Hepatocyte (in vitro differentiated cells): ENCODE data around the gene FLRT1. TPM values are rescaled to one million over a fixed set of nuclear protein-coding genes. Genes with fewer than 3 reads are reported as not detected.
A peak's percentile ranks its signal among the peaks of the same experiment; 100 is the strongest.

Experiments used
- DNase-seq: peaks from one replicate; pipeline ENCODE4 v3.0.0-alpha.2; 2016; ENCODE audit warnings: low spot score
- H2AFZ ChIP-seq: fragments of 200-600 bp; sonication (generic); 2 replicates; pipeline ENCODE4 v1.6.0; 2016; ENCODE audit warnings: antibody characterized with exemption, mild to moderate bottlenecking
- H3K27ac ChIP-seq: fragments of 200-600 bp; sonication (generic); 2 replicates; pipeline ENCODE4 v1.5.1; 2016; ENCODE audit warnings: mild to moderate bottlenecking
- H3K27me3 ChIP-seq: fragments of 200-600 bp; sonication (generic); 2 replicates; pipeline ENCODE4 v1.6.1; 2016
- H3K36me3 ChIP-seq: fragments of 200-600 bp; sonication (generic); replicated peaks from 2 replicates; pipeline ENCODE4 v1.5.1; 2016; ENCODE audit warnings: low read depth; ENCODE audit not compliant: insufficient read depth
- H3K4me1 ChIP-seq: fragments of 200-600 bp; sonication (generic); 2 replicates; pipeline ENCODE4 v1.5.1; 2016; ENCODE audit warnings: mild to moderate bottlenecking, moderate library complexity; ENCODE audit not compliant: insufficient read depth
- H3K4me2 ChIP-seq: fragments of 200-600 bp; sonication (generic); 2 replicates; pipeline ENCODE4 v1.6.0; 2016
- H3K4me3 ChIP-seq: fragments of 200-600 bp; sonication (generic); 2 replicates; pipeline ENCODE4 v1.5.1; 2016; ENCODE audit warnings: mild to moderate bottlenecking
- H3K79me2 ChIP-seq: fragments of 200-600 bp; sonication (generic); 2 replicates; pipeline ENCODE4 v1.6.0; 2017; ENCODE audit warnings: mild to moderate bottlenecking
- H3K9me2 ChIP-seq: fragments of 200-600 bp; sonication (generic); replicated peaks from 2 replicates; pipeline ENCODE4 v1.6.0; 2017; ENCODE audit warnings: mild to moderate bottlenecking; ENCODE audit not compliant: insufficient read depth
- H3K9me3 ChIP-seq: fragments of 200-600 bp; sonication (generic); 2 replicates; pipeline ENCODE4 v1.5.1; 2016; ENCODE audit warnings: low read depth, mild to moderate bottlenecking
- H4K20me1 ChIP-seq: fragments of 200-600 bp; sonication (generic); 2 replicates; pipeline ENCODE4 v1.6.0; 2016; ENCODE audit warnings: mild to moderate bottlenecking; ENCODE audit not compliant: insufficient read depth, poor library complexity, severe bottlenecking
- CTCF ChIP-seq: fragments of 200-600 bp; sonication (generic); IDR thresholded peaks from 2 replicates; pipeline ENCODE4 v1.5.1; 2016; ENCODE audit warnings: antibody characterized with exemption, mild to moderate bottlenecking; ENCODE audit not compliant: poor library complexity
- EZH2 ChIP-seq: fragments of 200-600 bp; sonication (generic); IDR thresholded peaks from 2 replicates; pipeline ENCODE4 v1.6.1; 2016; ENCODE audit warnings: antibody characterized with exemption, mild to moderate bottlenecking, borderline replicate concordance
- EZH2phosphoT487 ChIP-seq: fragments of 200-600 bp; sonication (generic); IDR thresholded peaks from one replicate; pipeline ENCODE4 v1.6.1; 2018; ENCODE audit warnings: antibody characterized with exemption, mild to moderate bottlenecking, low read depth, moderate library complexity; ENCODE audit not compliant: unreplicated experiment, severe bottlenecking
- WGBS: methylation state at CpG from one replicate; pipeline ENCODE4 v1.1.6; 2016; ENCODE audit warnings: low lambda C conversion rate; ENCODE audit errors: missing lambda C conversion rate; 5-methylcytosine and 5-hydroxymethylcytosine counted together
- polyA plus RNA-seq: library from polyadenylated mRNA; unstranded; fragments of >200 nt; fragmentation: Nextera tagmentation; extraction: Ambion mirVana; gene quantifications from 2 replicates; pipeline ENCODE4 v1.2.1, GENCODE V29; 2016
- total RNA-seq: library from RNA; depleted of rRNA; stranded (reverse); fragments of >200 nt; gene quantifications from 2 replicates; pipeline ENCODE4 v1.2.3, GENCODE V29; 2014

Gene FLRT1
- total and polyA plus RNA-seq, 2 experiments from 2014 or later, result 0.34 to 0.43 TPM

- DNase-seq, result no peak
- no peak for TF ChIP-seq EZH2
- no peak for TF ChIP-seq CTCF
- no peak for TF ChIP-seq EZH2phosphoT487
- Histone ChIP-seq H3K27me3 (no peaks in the 10 kb centered on the region), H2AFZ (no peak overlapping the region), H3K9me2 (no peaks in the 10 kb centered on the region), H3K4me1 (peaks cover 32% of the 10 kb centered on the region), H3K9me3 (no peaks in the 10 kb centered on the region), H3K4me2 (no peak overlapping the region), H3K79me2 (no peaks in the 10 kb centered on the region), H3K27ac (no peak overlapping the region), H3K4me3 (no peak overlapping the region), H3K36me3 (no peaks in the 10 kb centered on the region), H4K20me1 (no peaks in the 10 kb centered on the region)
- WGBS, result 86% methylated on average over 28 of the region's 28 CpGs
Observed at GRCh38 chr11:64083398-64084080, 47.8 kb downstream of the FLRT1 start.

GRCh38 chr11:64084146-64084950, 48.6 kb downstream of the FLRT1 start:
- H3K4me2 ChIP-seq, result no peak overlapping the region
- no peaks in the 10 kb centered on the region for H3K36me3 ChIP-seq
- H3K79me2 ChIP-seq, result no peaks in the 10 kb centered on the region
- 93% methylated on average over 25 of the region's 26 CpGs for WGBS
- no peak overlapping the region for H3K27ac ChIP-seq
- H3K9me3 ChIP-seq, result no peaks in the 10 kb centered on the region
- no peak overlapping the region for H3K4me3 ChIP-seq
- TF ChIP-seq EZH2phosphoT487, result no peak
- no peak for TF ChIP-seq CTCF
- no peak for TF ChIP-seq EZH2
- no peak for DNase-seq
- no peak overlapping the region for H2AFZ ChIP-seq
- no peaks in the 10 kb centered on the region for H3K9me2 ChIP-seq
- peaks cover 27% of the 10 kb centered on the region for H3K4me1 ChIP-seq
- H3K27me3 ChIP-seq, result no peaks in the 10 kb centered on the region
- no peaks in the 10 kb centered on the region for H4K20me1 ChIP-seq

- TF ChIP-seq EZH2 (no peak), EZH2phosphoT487 (no peak), CTCF (no peak)
- H2AFZ ChIP-seq, result no peak overlapping the region
- H3K4me2 ChIP-seq, result peak overlapping the region; percentile 43
- H3K27ac ChIP-seq, result peak overlapping the region; percentile 8
- H4K20me1 ChIP-seq, result no peaks in the 10 kb centered on the region
- peak; percentile 75 for DNase-seq
- WGBS, result 46% methylated on average over 27 of the region's 27 CpGs
- H3K9me3 ChIP-seq, result no peaks in the 10 kb centered on the region
- no peak overlapping the region for H3K4me3 ChIP-seq
- H3K27me3 ChIP-seq, result no peaks in the 10 kb centered on the region
- H3K4me1 ChIP-seq, result peaks cover 33% of the 10 kb centered on the region
- H3K36me3 ChIP-seq, result no peaks in the 10 kb centered on the region
- no peaks in the 10 kb centered on the region for H3K9me2 ChIP-seq
- no peaks in the 10 kb centered on the region for H3K79me2 ChIP-seq
Observed at GRCh38 chr11:64084951-64085710, 49.4 kb downstream of the FLRT1 start.

Other genes starting within 250 kb of the FLRT1 start
- gene SPINDOC, start 222.5 kb upstream of the FLRT1 start, total RNA-seq, result 24.0 and 25.2 TPM in 2 replicates
- 5.4 and 9.9 TPM in 2 replicates for gene SPINDOC, start 222.5 kb upstream of the FLRT1 start, polyA plus RNA-seq
- 22.4 and 24.1 TPM in 2 replicates for gene MARK2, start 196.8 kb upstream of the FLRT1 start, total RNA-seq
- 40.8 and 48.2 TPM in 2 replicates for gene MARK2, start 196.8 kb upstream of the FLRT1 start, polyA plus RNA-seq
- 4.3 and 4.4 TPM in 2 replicates for gene RCOR2, start 118.8 kb upstream of the FLRT1 start, total RNA-seq
- gene RCOR2, start 118.8 kb upstream of the FLRT1 start, polyA plus RNA-seq, result 3.1 and 3.5 TPM in 2 replicates
- gene NAA40, start 96.9 kb upstream of the FLRT1 start, total RNA-seq, result 12.2 and 15.3 TPM in 2 replicates
- 16.4 and 17.9 TPM in 2 replicates for gene NAA40, start 96.9 kb upstream of the FLRT1 start, polyA plus RNA-seq
- gene COX8A, start 61.3 kb upstream of the FLRT1 start, total RNA-seq, result 430 and 436 TPM in 2 replicates
- 463 TPM in 2 replicates for gene COX8A, start 61.3 kb upstream of the FLRT1 start, polyA plus RNA-seq
- gene OTUB1, start 49.5 kb upstream of the FLRT1 start, total RNA-seq, result 49.9 and 55.9 TPM in 2 replicates
- gene OTUB1, start 49.5 kb upstream of the FLRT1 start, polyA plus RNA-seq, result 152 and 196 TPM in 2 replicates
- gene MACROD1, start 130.2 kb downstream of the FLRT1 start, total RNA-seq, result 12.3 and 21.2 TPM in 2 replicates
- gene MACROD1, start 130.2 kb downstream of the FLRT1 start, polyA plus RNA-seq, result 29.8 and 40.0 TPM in 2 replicates
- 113 and 122 TPM in 2 replicates for gene STIP1, start 150.2 kb downstream of the FLRT1 start, total RNA-seq
- gene STIP1, start 150.2 kb downstream of the FLRT1 start, polyA plus RNA-seq, result 115 and 131 TPM in 2 replicates
- gene FERMT3, start 170.8 kb downstream of the FLRT1 start, total RNA-seq, result 0.44 and 1.6 TPM in 2 replicates
- 2.0 TPM in 1 of 2 replicates, not detected in the other for gene FERMT3, start 170.8 kb downstream of the FLRT1 start, polyA plus RNA-seq
- 26.3 and 52.8 TPM in 2 replicates for gene TRPT1, start 190.3 kb downstream of the FLRT1 start, total RNA-seq
- 55.5 and 56.0 TPM in 2 replicates for gene TRPT1, start 190.3 kb downstream of the FLRT1 start, polyA plus RNA-seq
- gene NUDT22, start 190.3 kb downstream of the FLRT1 start, total RNA-seq, result 42.9 and 49.5 TPM in 2 replicates
- gene NUDT22, start 190.3 kb downstream of the FLRT1 start, polyA plus RNA-seq, result 66.6 and 70.4 TPM in 2 replicates
- gene DNAJC4, start 194.6 kb downstream of the FLRT1 start, total RNA-seq, result 12.8 and 13.4 TPM in 2 replicates
- 58.4 and 61.7 TPM in 2 replicates for gene DNAJC4, start 194.6 kb downstream of the FLRT1 start, polyA plus RNA-seq
- gene VEGFB, start 198.7 kb downstream of the FLRT1 start, total RNA-seq, result 29.1 and 30.5 TPM in 2 replicates
- gene VEGFB, start 198.7 kb downstream of the FLRT1 start, polyA plus RNA-seq, result 116 and 117 TPM in 2 replicates
- 57.7 and 73.5 TPM in 2 replicates for gene FKBP2, start 205.2 kb downstream of the FLRT1 start, total RNA-seq
- 349 and 421 TPM in 2 replicates for gene FKBP2, start 205.2 kb downstream of the FLRT1 start, polyA plus RNA-seq
- 86.8 and 96.1 TPM in 2 replicates for gene PPP1R14B, start 211.0 kb downstream of the FLRT1 start, total RNA-seq
- 222 and 229 TPM in 2 replicates for gene PPP1R14B, start 211.0 kb downstream of the FLRT1 start, polyA plus RNA-seq
- gene PLCB3, start 215.6 kb downstream of the FLRT1 start, total RNA-seq, result 21.1 and 23.5 TPM in 2 replicates
- gene PLCB3, start 215.6 kb downstream of the FLRT1 start, polyA plus RNA-seq, result 19.0 and 19.5 TPM in 2 replicates
- 52.0 and 74.3 TPM in 2 replicates for gene BAD, start 248.7 kb downstream of the FLRT1 start, total RNA-seq
- 122 and 125 TPM in 2 replicates for gene BAD, start 248.7 kb downstream of the FLRT1 start, polyA plus RNA-seq
- 17.0 and 25.2 TPM in 2 replicates for gene GPR137, start 249.9 kb downstream of the FLRT1 start, total RNA-seq
- gene GPR137, start 249.9 kb downstream of the FLRT1 start, polyA plus RNA-seq, result 62.4 and 63.9 TPM in 2 replicates